HG02885 (cell line): Measurements from ENCODE around the gene TXNRD1.
"Not testable (repeated sequence)": the region's sequence is repeated elsewhere in the genome, so short reads cannot be mapped to it uniquely, and the experiment has no call there.

Experiments used
- ATAC-seq: cut with Tn5 transposase; IDR thresholded peaks from one replicate; pipeline ENCODE4 v1.9.1; 2021; ENCODE audit warnings: mild to moderate bottlenecking; ENCODE audit not compliant: unreplicated experiment, poor library complexity

Gene TXNRD1

GRCh38 chr12:104215638-104216297 is at the start of gene TXNRD1:
TXNRD1 (plus strand) TSS chr12:104215779; CDS start chr12:104215803, 24 bp downstream.
- peak; percentile 96 for ATAC-seq

GRCh38 chr12:104165801-104166200 is 49.8 kb upstream of the TXNRD1 start:
- ATAC-seq = no peak

GRCh38 chr12:104166465-104166864 is 49.1 kb upstream of the TXNRD1 start:
- ATAC-seq = no peak

GRCh38 chr12:104167519-104168458 is 47.8 kb upstream of the TXNRD1 start:
- ATAC-seq = no peak

- no peak for ATAC-seq
Observed at GRCh38 chr12:104168596-104168995, 47.0 kb upstream of the TXNRD1 start.

- ATAC-seq = no peak
Observed at GRCh38 chr12:104171785-104172569, 43.6 kb upstream of the TXNRD1 start.

GRCh38 chr12:104172570-104172947 is 43.0 kb upstream of the TXNRD1 start:
- ATAC-seq = no peak

- not testable (repeated sequence) for ATAC-seq
Observed at GRCh38 chr12:104173804-104174203, 41.8 kb upstream of the TXNRD1 start.

GRCh38 chr12:104175726-104176247 is 39.8 kb upstream of the TXNRD1 start:
- no peak for ATAC-seq

GRCh38 chr12:104177336-104177662 is 38.3 kb upstream of the TXNRD1 start:
- no peak for ATAC-seq

GRCh38 chr12:104177663-104178501 is 37.7 kb upstream of the TXNRD1 start:
- no peak for ATAC-seq

GRCh38 chr12:104180374-104180773 is 35.2 kb upstream of the TXNRD1 start:
- no peak for ATAC-seq

GRCh38 chr12:104181313-104181712 is 34.3 kb upstream of the TXNRD1 start:
- no peak for ATAC-seq

GRCh38 chr12:104182144-104182543 is 33.4 kb upstream of the TXNRD1 start:
- no peak for ATAC-seq

- no peak for ATAC-seq
Observed at GRCh38 chr12:104182621-104183378, 32.8 kb upstream of the TXNRD1 start.

- no peak for ATAC-seq
Observed at GRCh38 chr12:104183443-104183842, 32.1 kb upstream of the TXNRD1 start.

GRCh38 chr12:104187446-104188155 is 28.0 kb upstream of the TXNRD1 start:
- ATAC-seq = no peak

GRCh38 chr12:104188534-104188933 is 27.0 kb upstream of the TXNRD1 start:
- ATAC-seq = no peak
